T-helper 2 cell (primary cell): ENCODE measurements around the gene ZYX.
"Not testable (repeated sequence)": the region's sequence is repeated elsewhere in the genome, so short reads cannot be mapped to it uniquely, and the experiment has no call there.

Source experiments
- DNase-seq, 5 experiments: peaks; one replicate each; pipeline versions ENCODE4 v3.0.0 to v3.0.0-alpha.2; 2012 to 2022

Gene ZYX

DNA sequence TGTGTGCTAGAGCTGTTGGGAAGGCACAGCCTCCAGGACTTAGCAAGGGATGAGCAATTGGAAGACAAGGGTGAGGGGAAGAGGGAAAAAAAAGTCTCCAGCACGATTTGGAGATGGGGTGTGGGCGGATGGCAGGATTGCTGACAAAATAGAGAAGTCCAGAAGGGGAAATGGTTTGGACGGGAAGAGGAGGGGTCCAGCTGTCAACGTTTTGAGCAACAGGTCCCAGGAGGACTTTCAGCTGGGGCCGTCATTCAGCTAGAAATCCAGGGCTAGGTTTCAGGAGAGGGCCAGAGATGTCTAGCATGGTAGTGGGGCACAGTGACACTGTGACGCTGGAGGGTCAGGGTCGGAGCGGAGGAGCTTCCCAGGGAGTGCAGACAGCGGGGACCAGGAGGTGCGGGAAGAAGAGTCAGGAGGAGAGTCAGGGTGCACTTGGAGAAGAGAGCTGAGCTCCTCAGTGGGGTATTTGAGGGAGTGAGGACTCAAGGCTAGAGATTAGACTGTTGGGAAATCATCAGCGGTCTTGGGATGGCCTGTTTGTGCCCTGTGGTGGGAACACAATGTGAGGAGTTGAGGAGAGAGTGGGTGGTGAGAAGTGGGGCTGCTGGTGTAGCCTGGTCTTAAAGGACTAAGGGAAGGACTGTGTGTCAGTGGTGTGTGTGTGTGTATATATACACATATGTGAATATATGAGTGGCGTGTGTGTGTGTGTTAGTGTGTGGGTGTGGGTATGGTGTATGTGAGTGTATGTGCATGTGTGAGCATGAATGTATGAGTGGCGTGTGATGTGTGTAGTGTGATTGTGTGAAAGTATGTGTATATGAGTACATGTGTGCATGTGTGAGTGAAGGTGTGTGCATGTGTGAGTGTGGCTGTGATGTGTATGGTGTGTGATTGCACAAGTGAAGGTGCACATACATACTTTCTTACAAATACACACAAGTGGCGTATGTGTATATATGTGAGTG lies 3.8 kb downstream of the ZYX start:
- DNase-seq, result peak in 1 of 5 experiments; percentile 35

DNA sequence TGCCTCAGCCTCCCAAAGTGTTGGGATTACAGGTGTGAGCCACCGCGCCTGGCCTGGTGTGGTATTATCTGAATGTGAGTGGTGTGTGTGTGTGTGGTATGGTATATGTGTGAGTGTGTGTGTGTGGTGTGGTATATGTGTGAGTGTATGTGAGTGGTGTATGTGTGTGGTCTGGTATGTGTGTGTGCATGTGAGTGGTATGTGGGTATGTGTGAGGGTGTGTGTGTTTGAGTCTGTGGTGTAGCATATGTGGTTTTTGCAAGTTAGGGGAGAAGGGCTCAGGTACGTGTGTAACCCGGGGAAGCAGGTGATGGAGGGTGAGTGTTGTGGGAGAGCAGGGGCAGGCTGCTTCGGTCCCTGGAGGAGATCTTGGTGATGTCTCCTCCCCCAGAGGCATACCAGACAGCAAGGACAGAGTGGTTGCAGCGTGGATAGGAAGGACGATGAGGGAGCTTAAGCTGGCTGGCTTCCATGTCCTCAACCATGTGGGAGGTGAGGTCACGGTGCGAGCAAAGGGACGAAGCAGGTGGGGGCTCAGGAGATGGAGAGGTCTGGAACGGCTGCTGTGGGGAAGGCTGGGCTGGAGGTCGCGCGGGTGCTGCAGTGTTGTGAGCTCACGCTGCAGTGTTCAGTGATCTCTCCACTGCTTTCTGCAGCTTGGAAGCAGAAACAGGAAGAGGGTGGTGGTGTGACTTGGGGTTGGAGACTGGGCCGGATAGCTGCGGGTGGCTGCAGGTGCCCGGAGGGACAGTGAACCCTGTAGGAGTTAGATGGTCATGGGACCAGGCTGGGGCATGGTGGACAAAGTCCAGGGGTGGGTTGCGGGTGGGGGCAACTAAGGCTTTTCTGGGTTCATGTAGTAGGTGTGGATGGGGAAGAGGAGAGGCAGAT lies 5.0 kb downstream of the ZYX start:
- DNase-seq, result peak in 2 of 5 experiments; percentile 77 to 93

DNA sequence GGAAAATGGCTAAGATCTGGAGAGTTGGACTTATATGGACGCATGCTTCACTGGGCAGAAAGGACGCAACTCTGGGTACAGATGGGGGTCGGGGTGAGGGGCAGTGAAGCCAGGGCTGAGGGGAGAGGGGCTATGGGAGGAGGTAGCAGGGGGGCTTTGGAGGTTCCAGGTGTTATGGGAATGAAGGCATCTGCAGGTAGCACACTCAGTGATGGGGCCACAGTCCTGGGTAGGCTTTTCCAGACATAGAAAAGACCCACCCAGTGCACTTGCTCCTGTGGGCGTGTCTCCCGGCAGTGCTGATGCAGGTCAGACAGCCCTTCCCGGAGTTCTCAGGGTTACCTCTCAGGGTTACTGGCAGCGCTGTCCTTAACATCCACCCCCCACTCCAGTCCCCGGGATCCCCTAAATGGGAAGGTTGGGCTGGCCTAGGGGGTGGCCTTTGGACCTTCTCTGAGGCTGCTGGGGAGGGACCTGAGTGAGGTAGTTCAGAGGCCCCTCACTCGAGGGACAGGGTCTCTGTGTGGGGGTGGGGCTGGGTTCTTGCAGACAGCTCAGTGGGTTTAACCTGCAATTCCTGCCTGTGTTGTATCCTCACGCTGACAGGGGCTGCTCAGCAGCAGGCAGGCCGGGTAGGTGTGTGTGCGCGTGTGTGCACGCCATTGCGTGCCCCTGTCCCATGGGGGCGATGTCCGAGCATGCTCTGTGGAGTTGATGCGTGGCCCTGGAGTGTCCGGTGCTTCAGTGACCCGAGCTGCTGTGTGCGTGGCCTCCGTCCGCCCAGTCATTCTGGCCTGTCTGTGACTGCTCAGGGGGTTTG lies 6.2 kb downstream of the ZYX start:
- no peak for DNase-seq

DNA sequence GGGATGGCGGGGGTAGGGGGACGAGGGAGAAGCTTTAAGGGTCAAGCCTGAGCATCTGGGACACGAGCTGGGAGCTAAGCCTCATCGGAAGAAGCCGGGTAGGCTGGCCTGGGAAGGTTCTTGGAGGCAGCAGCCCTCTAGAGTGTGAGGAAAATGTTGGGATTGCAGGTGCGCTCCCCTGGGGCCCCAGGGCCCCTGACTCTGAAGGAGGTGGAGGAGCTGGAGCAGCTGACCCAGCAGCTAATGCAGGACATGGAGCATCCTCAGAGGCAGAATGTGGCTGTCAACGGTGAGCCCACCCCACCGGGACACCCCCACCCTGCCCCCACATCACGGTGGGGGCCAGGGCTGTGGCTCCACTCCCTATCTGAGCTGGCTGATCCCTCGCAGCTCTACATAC lies 6.9 kb downstream of the ZYX start:
- DNase-seq, result no peak

DNA sequence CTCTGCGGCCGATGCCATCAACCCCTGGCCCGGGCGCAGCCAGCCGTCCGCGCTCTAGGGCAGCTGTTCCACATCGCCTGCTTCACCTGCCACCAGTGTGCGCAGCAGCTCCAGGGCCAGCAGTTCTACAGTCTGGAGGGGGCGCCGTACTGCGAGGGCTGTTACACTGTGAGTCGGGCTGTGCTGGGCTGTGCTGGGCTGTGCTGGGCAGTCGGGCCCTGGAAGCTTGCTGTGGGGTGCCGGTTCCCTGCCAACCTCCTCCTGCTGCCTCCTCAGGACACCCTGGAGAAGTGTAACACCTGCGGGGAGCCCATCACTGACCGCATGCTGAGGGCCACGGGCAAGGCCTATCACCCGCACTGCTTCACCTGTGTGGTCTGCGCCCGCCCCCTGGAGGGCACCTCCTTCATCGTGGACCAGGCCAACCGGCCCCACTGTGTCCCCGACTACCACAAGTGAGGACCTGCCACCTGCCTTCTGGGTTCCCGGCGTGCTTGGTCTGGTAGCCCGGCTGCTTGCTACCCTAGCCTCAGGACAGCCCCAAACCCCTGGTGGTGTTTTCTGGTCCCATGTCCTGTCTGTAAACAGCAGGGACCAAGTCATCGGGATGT lies 7.5 kb downstream of the ZYX start:
- no peak for DNase-seq

DNA sequence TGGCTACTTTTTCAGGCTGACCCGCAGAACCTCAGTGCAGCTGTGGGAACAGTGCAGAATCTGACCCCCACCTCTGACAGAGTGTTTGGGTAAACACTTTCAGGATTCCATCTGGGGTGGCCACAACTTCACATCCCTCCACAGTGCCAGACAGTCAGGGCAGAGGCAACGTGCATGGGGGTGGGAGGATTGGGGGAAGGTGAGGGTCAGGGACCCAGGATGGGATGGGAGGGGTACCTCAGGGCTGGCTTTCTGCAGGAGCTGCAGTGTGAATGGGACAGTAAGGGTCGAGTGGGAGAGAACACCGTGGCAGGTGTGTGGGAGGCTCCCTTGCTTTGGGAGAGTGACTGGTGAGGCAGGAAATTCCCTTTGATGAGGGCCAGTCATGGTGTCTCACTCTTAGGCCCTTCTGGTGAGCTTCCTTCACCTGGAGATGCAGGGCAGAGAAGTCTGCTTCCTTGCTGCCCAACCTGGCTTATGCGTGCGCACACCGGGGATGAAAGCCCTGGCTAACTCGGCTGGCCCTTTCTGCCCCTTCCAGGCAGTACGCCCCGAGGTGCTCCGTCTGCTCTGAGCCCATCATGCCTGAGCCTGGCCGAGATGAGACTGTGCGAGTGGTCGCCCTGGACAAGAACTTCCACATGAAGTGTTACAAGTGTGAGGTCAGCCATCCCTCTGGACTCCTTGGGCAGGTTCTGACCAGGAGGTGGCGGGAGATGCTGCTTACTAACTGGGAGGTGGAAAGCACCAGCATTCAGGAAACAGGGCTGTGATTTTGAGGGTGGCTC lies 8.4 kb downstream of the ZYX start:
- no peak for DNase-seq

DNA sequence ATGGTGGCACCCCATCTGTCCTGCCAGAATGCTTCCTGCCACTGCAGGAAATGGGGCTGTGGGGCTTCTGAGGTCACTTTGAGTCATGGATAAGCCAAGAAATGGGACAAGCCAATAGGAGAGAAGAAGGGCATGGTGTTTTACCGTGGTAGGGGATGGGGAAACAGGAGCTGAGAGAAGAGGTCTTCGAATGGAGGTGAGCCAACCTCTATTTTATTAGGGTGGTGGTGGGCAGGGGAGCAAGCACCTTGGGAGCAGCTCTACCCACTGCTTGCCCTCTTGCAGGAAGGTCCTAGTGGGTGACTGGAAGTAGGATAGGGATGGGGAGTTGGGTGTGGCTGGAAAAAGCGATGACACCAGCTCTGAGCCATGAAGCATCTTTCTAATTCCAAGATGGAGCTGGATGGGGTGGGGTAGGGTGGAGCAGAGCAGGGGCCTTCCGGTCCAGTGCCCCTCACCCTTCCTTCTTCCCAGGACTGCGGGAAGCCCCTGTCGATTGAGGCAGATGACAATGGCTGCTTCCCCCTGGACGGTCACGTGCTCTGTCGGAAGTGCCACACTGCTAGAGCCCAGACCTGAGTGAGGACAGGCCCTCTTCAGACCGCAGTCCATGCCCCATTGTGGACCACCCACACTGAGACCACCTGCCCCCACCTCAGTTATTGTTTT lies 9.1 kb downstream of the ZYX start:
- no peak for DNase-seq

DNA sequence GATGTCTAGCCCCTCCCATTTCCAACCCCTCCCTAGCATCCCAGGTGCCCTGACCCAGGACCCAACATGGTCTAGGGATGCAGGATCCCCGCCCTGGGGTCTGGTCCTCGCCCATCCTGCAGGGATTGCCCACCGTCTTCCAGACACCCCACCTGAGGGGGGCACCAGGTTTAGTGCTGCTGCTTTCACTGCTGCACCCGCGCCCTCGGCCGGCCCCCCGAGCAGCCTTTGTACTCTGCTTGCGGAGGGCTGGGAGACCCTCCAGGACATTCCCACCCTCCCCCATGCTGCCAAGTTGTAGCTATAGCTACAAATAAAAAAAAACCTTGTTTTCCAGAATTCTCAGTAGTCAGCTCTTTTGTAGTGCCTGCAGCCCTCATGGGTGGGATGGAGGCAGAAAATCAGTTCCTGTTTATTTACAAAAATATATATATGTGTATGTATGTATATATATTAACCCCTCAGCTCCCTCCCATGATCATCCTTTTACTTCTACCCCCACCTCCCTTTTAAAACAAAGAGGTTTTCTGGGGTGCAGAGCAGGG lies 9.7 kb downstream of the ZYX start:
- DNase-seq, result no peak

DNA sequence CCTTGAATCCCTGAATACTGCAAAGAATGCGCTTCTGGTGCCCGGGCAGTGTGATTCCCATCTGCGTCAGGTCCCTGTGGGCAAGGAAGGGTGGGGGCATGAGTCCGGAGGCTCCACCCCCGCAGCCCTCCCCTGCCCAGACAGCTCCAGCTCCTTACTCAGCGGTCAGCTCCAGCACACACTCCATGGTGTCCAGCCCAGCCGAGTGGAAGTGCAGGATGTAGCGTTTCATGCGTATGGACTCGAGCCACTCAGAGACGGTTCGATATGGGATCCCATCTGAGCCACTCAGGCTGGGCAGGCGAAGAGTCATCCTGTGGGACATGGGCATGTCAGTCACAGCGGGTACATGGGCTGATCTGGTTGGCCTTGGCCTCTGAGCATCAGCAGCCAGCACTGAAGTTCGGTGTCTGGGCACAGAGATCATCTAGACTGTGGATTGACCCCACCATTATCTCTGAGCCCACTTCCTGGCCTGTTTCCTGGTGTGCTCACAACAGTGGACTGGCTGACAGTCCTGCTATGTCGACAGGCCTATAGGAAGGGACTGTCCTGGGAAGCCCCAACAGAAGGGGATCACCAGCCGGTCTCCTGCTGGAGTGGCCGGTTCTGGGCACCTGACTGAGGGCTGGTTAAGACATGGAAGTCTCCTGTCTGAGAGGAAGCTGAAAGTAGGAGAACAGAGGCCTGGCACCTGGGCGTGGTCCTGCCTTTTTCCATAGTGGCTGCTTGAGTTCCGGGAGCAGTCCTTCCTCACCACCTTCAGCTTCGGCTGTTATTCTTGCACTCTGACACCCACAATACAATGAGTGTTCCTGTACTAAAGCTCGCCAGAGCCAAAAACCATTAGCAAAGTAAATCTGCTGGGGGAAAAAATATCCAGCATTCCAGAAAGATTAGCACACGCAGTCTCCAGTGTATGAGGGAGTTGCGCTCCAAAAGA lies 10.6 kb downstream of the ZYX start:
- no peak for DNase-seq

DNA sequence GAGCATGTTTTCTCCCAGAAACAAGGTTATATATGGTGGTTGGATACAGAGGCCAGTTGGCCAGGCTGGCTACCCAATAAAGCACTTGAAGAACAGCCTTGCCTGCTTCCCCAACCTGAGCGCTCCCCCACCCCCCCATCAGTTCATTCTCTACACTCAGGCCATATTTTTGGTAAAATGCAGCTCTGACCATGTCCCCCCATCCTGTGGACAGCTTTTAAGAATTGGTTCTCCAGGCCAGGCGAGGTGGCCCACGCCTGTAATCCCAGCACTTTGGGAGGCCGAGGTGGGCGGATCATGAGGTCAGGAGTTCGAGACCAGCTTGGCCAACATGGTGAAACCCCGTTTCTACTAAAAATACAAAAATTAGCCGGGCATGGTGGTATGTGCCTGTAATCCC lies 11.3 kb downstream of the ZYX start:
- not testable (repeated sequence) for DNase-seq

DNA sequence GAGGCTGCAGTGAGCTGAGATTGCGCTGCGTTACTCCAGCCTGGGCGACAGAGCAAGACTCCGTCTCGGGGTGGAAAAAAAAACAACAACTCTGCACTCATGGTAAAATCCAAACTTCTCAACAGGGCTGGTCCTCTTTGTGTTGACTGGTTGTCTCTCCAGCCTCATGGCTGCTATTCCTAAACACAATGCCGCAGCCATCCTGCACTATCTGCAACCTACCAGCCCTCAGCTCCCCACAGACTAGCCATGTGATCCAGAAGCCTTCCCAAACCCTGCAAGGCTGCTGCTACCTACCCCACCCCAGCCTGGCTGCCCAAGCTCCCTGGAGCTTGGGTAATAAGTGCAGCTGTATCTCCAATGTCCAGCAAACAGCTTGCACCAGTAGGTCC lies 11.7 kb downstream of the ZYX start:
- no peak for DNase-seq

DNA sequence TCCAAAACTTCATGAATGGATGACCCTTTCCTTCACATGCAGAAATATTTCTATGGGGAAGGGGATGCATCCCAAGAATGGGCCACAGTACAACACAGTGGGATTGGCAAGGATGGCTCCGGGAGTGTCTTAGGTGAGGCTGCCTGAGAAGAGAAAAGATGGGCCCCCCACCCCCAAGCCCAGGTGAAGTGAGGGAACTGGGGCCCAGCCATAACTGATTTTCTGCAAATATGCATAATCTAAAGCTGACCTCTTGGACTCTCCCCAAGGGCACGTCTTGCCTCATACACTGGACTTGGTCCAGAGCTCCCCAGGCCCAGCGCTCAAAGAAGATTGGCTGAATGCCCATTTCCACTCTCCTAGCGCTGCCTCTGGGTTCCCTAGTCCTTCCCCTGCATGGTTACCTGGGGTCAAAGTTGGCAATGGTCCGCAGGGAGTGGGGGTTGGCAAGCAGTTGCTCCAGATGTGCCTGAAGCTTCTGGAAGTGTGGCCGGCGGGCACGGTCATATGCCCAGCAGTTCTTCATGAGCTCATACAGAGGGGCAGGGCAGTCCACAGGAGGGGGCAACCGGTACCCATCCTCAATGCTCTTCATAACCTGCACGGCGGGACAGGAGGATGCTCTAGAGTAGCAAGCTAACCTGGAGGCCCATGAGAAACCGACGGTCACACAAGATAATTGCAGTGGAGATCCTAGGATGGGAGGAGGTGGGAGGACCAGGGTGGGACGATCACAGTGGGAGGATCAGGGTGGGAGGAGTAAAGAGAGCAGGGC lies 12.3 kb downstream of the ZYX start:
- no peak for DNase-seq

DNA sequence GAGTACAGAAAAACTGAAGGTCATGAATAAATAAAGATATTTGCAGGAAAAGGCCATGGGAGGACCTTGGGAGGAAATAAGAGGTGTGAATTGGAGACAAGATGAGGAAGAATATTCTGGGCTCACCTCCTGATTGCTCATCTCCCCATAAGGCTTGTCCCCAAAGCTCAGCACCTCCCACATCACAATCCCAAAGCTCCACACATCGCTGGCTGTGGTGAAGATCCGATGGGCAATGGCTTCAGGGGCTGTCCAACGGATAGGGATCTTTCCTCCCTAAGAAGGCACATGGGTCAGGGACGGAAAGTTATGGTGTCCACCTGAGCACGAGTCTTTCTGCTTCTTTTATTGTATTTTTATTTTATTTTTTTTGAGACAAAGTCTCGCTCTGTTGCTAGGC lies 12.9 kb downstream of the ZYX start:
- no peak for DNase-seq

DNA sequence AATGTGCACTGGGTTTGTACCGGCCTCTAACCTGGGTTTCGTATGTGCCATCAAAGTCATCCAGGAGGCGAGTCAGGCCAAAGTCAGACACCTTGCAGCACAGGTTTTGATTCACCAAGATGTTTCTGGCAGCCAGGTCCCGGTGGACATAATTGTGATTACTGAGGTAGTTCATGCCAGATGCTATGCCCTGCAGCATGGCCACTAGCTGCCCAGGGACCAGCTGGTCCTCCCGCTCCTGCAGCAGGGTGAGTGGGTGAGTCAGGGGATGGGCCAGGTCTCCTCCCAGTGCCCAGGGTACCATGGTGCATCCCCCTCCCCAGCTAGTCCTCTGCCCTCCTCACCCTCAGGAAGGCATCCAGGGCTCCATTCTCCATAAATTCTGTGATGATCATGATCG lies 13.6 kb downstream of the ZYX start:
- DNase-seq, result no peak

DNA sequence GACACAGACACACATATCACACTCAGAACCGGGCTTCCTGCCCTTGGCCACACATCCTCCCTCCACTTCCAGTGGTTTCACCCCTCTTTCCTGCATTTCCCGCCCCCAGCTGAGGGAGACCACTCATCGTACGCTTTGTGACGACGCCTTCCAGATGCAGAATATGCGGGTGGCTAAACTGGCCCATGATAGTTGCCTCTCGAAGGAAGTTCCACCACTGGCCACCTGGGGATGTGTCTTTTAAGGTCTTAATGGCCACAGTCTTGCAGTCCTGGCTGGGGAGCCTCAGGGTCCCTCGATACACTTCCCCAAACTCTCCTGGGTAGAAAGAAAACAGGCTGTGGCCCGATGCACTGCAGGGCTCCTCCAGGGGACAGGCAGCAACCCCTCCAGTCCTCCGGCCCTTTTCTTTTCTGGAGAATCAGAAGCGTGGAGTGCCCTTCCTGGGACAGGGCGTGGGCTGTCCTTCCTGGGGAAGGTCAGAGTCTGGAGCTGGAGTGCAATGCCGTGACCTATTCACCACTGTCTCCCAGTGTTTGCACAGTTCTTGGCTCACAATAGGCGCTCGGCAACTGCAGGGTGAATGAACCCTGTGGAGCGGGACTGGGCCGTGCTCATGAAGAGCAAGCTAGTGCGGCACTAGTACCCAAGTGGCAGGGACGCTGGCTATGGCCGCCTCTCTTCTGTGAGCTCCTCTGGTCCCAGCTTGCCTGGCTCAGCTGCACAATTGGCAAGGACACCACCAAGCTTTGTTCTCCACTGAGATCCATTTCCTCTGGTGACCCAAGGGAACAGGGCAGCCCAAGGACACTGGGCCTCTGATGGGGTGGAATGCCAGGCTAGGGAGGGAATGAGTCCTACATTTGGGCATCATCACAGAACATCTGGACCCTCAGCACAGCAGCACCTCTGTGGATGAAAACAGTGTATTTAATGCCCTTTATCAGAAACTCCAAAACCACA lies 14.3 kb downstream of the ZYX start:
- no peak for DNase-seq

DNA sequence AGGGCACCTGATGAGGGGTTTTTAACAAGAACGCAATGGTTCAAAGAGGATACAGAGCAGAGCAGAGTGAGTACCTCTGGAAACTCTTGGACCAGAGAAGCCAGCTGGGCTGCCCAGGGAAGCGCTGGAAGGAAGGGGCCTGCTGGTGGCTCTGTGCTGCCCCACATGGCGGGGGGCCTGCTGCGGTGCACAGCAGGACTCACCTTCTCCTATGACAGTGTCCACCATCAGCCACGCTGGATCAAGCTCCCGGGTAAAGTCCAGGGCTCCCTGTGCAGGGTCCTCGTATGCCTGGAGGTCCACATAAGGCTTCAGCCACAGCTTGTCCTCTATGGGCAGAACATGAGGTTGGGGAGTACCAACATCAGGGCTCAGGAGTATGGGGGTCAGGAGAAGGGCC lies 15.0 kb downstream of the ZYX start:
- DNase-seq, result no peak
